Measurements from ENCODE around the gene MRPL46. TPM values are rescaled to one million over a fixed set of nuclear protein-coding genes. Genes with fewer than 3 reads are reported as not detected.
"Not testable (repeated sequence)": the region's sequence is repeated elsewhere in the genome, so short reads cannot be mapped to it uniquely, and the experiment has no call there.

Gene MRPL46
- total RNA-seq, 1 experiment from 2014 or later, result 32.9 TPM

DNA sequence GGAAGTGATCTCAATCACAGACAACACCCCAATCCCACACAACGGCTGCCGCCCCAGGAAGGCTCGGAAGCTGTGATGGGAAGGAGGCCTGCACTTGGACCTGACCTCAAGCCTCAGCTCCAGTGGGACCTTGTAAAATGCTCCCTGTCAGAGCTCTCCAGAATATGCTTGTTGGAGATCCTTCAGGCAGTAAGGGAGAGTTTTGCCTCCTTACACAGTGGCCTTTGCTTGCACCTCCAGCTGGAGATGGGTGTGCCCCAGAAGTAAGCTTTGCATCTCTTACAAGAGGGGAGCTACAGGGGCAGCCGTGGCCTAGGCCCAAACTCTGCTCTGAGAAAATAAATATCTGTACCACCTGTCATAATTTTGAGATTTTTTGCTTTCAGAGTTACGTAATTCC is 10.7 kb upstream of the MRPL46 start:
- no peak for DNase-seq (ENCODE audit: low spot score)

DNA sequence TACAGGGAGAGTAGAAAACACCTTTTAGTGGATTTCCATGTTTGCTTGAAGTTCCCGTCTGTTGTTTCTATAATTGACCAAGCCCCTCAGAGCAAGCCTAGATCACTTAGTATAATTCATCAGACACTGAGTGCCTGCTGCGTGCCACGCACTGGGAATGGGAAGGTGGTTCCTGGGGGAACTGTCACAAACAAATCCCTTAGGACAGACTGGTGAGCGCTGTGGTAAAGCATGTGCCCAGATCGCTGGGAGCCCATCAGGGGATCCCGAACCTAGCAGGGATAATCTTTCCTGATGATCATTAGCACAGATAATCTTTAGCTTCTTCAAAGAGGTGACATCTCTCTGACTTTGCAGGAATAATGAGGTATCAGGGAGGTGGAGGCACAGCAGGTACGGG is 9.9 kb upstream of the MRPL46 start:
- no peak for DNase-seq (ENCODE audit: low spot score)

DNA sequence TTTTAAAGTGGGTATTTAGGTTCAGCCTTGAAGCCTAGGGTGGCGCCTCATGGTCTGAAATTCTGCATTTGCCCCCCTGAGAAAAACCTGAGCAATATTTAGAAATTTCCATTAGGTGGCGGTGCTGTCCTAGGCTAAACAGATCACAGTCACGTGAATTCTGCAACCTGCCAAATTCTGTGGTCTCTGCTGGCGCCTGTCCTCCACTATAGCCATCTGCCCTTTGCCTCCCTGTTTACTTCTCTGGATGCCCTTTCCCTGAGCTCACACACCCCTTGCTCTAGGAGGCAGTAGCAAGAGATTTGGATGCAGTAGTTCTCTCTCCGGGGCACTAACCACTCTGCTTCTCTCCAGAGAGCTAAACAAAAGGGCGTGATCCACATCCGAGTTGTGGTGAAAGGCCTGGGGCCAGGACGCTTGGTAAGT is 9.5 kb upstream of the MRPL46 start:
- peak; percentile 47 for DNase-seq (ENCODE audit: low spot score)

DNA sequence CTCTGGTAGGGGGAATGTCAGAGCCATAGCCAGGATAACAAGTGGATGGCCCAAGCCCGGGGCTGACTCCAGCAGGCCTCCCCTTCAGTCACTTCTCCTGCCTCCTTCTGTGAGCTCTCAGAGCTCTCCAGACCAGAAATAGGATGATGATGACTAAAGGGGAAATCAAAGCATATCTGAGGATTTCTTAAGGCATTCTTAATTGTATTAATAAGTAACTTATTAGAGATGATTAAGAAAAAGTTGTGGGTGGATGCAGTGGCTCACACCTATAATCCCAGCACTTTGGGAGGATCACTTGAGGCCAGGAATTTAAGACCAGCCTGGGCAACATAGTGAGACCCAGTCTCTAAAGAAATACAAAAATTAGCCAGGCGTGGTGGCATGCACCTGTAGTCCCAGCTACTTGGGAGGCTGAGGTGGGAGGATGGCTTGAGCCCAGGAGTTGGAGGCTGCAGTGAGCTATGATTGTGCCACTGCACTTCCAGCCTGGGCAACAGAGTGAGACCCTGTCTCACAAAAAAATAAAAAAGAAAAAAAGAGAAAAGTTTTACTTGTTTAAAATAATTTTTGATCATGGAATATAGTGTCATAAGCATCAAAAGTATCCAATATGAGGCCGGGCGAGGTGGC is 6.6 kb upstream of the MRPL46 start:
- DNase-seq (ENCODE audit: low spot score), result not testable (repeated sequence)

DNA sequence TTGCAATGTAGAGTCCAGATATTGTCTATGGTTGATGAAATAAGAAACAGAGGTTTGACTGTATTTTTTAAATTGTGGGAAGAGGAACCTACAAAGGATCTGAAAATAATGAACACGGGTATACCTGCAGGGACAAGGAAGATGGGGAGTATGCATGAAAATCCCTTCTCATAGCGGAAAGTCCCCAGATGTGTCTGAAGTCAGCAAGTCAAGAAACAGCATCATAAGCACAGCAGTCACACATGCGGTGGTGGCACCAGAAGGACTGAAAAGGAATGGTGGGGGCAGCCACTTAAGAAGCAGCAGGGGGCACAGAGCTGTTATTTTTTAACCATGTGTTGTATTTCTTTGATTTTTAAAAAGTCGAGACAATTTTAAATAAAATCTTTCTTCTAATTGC is 5.0 kb upstream of the MRPL46 start:
- no peak for DNase-seq (ENCODE audit: low spot score)

DNA sequence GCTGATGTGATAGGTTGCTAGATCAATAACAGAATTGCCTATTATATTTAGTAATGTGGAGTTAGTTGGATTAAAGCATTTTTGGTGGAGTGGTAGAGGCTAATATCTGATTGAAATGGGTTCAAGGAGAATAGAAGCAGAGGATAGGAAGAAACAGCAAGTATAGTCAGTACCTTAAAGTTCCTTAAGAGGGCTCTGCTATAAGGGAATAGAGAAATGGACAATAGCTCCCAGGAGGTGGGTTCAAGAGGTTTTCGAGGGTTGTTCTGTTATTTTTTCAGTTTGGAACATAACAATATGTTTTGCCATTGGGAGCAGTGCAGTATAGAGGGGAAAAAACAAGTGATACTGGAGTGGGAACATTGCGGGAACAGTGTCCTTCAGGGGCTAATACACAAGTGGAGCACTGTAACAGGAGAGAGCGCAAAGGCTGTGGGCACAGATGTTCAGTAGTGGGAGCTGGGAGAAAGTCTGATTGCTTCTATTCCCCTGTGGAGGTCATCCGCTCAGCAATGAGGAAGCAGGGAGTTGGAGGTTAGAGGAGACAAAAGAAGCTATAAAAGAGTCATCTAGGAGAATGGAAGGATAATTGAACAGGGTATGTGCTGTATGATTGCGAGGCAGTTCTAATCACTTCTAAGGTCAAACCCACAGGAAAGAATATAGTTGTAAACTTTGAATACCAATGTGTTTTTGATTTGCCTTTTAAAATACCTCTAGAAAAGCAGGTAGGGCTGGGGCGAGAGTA is 3.6 kb upstream of the MRPL46 start:
- no peak for DNase-seq (ENCODE audit: low spot score)

DNA sequence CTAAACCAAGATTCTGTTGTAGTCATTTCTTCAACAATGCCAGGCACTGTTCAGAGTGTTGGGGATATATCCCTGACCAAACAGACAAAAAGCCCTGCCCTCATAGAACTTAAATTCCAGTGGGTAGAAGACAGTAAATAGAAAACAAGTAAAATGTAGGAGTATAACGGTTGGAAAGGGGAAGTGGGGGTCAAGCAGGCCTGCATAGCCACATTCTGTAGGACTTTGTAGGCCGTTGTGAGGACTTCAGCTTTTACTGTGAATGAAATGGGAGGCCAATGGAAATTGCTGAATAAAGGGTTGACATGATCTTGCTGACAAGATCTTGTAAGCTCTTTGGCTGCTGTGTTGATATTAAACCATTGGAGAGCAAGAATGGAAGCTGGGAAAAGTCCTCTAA is 2.1 kb upstream of the MRPL46 start:
- DNase-seq (ENCODE audit: low spot score), result no peak

DNA sequence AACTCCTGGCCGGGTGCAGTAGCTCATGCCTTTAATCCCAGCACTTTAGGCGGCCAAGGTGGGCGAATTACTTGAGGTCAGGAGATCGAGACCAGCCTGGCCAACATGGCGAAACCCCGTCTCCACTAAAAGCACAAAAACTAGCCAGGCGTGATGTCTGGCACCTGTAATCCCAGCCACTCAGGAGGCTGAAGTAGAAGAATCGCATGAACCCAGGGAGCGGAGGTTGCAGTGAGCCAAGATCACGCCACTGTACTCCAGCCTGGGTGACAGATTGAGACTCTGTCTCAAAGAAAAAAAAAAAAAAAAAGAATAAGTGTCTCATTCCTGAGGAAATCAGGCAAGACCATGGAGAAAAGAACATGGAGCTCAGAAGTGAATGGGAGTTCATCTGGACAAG is 1.5 kb upstream of the MRPL46 start:
- not testable (repeated sequence) for DNase-seq (ENCODE audit: low spot score)

DNA sequence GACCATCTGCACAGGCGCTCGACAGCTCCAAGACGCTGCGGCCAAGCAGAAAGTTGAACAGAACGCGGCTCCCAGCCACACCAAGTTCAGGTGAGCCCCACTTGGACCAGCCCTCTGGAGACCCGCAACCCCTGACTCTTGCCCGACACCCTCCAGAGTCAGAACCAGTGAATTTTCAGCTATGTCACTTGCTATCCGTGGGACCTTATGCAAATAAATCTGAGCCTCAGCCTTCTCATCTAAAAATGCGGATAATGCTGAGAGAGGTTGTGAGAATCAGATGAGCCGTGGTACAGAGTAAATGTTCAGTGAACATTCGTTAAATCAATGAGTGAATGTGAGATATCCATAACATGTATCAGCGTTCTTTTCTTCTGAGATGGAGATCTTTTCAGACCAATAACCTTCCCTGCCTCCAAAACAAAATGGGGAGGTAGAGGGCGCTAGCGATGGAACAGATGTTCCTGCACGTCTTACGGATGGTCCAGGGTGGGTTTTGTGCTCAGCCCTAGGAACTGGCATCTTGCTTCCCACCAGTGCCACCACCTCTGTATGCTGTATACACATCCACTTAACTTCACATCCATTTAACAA is 844 bp upstream of the MRPL46 start:
- no peak for DNase-seq (ENCODE audit: low spot score)

DNA sequence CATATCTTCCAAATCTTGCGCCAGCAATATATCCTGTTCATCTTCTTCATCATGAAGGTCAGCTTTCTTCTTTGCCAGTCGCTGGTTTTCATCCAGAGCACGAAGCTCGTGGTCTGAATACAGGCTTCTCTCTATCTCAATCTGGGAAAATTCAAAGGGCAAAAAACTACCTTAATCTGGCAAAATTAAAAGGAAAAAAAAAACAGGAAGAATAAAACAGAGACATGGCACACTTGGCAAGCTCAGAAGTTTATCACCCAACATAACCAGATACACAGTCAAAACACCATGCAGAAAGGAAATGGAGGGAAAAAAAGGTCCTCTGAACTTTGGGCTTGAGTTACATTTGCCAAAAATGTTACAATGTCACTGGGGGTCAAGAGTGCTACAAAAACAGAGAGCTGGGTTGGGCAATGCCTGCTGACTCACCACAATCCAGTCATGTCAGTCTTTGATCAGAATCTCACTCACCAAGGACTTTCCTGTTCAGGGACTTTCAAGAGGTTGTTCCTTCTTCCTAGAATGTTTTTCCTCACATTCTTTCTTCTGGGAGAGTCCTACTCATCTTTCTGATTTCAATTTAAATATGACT is 1.5 kb downstream of the MRPL46 start:
- DNase-seq (ENCODE audit: low spot score), result no peak

DNA sequence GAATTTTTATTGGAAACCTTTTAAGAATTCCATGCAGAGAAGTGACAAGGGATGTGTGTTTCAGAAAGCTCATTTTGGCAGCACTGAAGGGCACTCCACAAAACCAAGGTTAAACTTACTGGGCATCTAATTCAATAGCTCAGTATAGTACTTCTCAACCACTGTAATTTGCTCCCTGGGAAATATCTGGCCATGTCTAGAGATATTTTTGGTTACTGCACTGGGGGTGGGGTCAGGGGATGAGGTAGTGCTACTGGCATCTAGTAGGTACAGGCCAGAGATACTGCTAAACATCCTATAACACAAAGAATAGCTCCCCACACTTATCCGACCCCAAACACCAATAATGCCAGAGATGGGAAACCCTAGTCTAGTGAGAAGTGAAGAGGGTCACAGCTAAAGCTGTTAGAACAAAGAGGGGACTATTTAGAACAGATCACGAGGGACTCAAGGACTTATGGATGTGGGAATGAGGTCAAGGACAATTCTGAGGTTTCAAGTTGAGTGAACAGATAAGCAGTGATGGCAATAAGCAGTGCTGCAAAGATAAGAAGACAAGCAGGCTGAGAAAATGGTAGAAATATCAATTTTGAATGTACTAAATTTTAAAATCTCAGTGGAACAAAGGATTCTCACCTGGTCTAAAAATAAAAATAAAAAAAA is 3.2 kb downstream of the MRPL46 start:
- DNase-seq (ENCODE audit: low spot score), result no peak

DNA sequence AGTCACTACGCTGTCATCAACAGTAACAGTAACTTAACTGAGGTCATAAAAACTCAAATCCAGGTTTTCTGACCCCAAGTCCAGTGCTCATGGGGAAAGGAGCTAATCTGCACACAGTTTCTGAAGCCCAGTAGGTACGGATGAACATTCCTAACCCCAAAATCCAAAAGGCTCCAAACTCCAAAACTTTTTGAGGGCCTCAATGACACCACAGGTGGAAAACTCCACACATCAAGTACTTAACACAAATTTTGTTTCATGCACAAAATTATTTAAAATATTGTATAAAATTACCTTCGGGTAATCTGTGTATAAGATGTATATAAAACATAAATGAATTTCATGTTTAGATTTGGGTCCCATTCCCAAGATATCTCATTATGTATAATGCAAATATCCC is 10.5 kb downstream of the MRPL46 start:
- no peak for DNase-seq (ENCODE audit: low spot score)

DNA sequence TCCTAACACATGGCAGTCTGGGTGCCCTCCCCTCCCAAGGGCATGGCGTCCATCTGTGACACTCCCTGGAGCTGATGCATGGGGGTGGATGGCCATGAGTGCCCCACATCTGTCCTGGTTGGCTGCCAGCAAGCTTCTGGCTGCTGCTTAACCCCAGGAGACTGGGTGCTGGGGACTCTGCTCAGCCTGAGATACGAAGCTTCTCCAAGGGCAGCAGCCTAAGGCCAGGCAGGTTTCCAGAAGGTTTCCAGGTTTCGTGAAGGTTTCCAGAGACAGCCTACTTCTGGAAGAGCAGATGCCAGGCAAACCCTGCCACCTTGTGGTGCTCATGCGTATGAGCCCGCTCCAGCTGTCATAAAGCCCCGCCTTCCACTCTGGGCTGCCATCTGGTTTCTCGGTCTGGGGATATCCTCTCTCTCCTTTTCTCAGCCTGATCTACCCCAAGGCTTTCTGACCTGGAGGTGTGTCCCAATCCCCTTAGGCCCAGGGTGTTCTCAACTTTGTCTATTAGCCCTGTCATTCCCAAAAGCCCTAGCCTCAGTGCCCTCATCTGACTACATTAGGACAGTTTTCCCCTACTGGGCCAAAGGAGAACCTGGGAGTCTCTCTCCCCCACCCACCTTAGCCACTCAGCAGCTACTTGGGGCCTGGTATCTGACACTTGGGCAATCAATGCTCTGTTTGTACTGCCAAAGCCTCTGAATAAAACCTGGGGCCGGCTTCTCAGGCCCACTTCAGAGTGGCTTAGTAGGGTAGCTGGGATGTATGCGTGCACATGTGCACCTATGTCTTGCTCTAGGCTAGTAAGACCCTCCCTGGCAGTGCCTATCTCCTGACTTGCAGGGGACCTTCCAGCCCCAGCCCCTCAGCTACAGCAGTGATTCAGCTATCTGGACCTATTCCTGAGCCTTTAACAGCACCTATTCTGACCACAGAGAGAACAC is 12.0 kb downstream of the MRPL46 start:
- DNase-seq (ENCODE audit: low spot score), result peak; percentile 82

DNA sequence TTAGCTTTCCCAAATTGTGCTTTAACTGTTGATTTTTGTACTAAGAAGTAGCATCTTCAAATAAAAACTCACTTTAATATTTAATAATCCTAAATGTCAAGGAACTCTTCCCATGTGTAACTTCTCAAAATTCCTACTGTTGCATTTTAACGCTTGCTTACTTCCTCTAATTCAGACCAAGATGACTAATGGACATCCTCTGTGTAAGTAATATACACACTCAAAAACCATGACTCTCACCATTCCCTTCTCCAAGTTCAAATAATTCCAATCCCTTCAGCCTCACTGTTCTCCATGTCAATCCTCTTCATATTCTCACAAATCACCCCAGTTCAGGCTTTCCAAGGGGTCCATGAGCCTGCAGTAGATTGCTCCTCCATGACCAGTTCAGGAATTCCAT is 13.0 kb downstream of the MRPL46 start:
- DNase-seq (ENCODE audit: low spot score), result no peak

DNA sequence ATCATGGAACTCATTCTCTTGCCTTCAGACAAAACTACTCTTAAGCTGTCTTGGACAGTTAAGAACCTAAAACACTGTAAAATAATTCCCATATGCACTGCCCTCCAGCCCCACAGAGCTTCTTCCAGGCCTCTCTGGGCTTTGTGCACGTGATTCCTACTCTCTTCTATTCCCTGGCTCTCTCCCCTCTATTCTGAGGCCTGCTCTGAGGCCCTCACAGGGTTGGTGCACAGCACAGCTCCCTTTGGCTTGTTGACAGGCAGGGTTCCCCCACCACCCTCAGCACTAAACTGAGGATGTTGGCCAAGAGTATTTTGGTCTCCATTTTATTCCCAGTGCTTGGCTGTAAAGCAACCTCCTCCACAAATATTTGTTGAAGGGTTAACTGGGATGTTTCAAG is 13.5 kb downstream of the MRPL46 start:
- DNase-seq (ENCODE audit: low spot score), result no peak

DNA sequence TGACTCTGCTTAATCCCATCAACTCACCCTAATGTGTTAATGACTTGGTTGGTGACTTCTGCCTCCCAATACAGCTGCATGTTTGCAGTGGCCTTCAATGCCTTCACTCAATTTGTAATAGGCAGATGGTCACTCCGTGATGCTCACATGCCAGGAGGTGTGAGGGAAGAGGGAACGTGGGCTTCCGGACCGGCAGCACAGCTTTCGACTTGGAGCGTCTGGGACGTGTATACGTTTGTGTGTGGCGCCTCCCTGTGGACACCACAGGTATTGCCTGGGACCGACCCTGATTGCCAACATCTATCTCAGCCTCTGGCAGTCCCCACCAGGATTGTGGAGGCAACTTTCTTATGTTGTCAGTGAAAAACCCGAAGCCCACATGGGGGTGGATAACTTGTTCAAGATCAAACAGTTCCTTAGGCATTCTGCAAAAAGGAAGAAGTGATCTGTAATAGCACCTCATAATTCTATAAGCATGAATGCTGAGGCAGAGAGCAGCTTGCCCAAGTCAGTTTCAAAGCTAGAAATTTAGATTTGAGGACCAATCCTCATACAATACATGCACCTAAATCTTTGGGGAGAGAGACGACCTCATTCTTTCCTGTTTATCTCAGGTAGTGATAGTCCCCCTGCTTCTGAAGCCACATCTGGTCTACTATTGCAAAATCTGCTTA is 16.9 kb downstream of the MRPL46 start:
- peak; percentile 68 for DNase-seq (ENCODE audit: low spot score)

DNA sequence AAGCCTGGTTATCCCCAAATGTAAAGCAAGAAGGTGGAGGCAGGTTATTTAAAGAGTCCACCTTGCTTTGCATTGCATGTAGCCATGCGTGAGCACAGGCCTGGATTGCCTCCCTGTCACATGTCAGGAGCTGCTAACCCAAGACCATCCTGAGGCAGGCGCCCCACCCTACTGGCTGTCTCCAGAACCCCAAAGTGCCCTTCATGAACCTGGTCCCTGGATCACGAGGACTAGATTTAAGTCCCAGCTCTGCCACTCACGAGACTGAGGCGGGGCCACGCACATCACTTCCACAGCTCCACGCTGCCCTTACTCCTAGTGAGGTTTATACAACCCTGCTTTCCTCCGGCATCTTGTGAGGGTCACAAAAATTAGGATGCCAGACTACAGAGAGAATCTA is 17.6 kb downstream of the MRPL46 start:
- no peak for DNase-seq (ENCODE audit: low spot score)

DNA sequence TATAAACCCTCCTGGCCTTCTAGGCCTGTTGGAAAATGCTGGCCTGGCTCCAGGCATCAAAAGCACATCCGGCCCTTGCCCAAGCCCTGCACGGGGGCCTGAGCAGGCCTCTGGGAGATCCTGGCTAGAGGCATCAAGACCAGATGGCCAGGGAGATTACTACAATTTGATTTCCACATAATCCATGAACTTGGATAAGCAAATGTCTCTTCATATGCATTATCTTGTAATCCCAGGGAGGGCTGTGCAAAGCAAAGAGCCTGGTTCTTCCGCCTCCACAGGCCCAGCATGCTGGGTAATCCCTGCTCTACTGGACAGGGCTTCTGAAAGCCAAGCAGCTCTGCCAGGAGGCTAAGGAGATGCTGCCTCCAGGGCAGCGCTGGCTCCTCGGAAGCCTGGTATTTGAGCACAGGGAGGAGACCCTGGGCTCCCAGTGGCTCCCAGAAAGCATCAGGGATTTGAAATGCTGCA is 18.2 kb downstream of the MRPL46 start:
- no peak for DNase-seq (ENCODE audit: low spot score)

DNA sequence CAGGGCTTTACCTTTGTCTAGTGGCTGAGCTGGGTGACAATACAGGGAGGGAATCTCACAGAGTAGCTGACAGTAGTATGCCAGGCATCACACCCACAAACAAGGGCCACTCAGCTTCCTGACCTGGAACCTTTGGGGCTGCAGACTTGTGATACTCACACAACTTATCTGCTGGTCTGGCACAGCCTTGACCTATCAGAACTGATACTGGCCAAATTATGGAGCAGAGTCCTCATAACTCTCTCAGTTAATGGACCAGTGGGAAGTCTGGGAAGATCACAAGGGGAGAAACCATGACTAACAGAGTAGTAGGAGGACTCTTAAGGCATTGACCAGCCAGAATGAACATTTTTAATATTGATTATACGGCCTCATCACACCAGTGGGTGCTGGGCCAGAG is 19.4 kb downstream of the MRPL46 start:
- DNase-seq (ENCODE audit: low spot score), result no peak

DNA sequence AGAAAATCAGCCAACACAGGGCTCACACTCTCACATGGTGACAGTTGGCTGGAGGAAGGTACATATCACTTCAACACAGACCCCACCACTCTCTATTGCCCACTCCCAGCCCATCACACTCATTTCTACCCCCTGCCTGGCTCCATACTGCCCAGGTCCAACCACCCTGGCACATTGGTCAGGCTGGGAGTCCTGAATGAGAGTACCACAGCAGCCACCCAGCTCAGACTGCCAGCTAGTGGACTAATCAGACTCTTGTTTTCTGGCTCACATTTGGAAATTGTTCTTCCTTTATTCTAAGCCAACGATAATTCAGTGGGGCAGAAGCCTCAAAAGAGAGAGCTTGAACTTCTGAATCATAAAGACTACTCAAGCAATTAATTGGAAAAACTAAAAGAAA is 20.0 kb downstream of the MRPL46 start:
- DNase-seq (ENCODE audit: low spot score), result no peak
